ENCODE data around the gene ERMAP.

- TF ChIP-seq CTCF (IDR thresholded peaks at IDR 0.05): no peak
- TF ChIP-seq EP300 (IDR thresholded peaks at IDR 0.05; ENCODE audit: low read depth): no peak
- no peak for TF ChIP-seq POLR2A (IDR thresholded peaks at IDR 0.05)
These were observed 35.2 kb downstream of the ERMAP start for GRCh38 chr1:42851960-42852607.
